Upper lobe of right lung (tissue), 1 donor: ENCODE measurements around the gene ANKRD42. TPM values are rescaled to one million over a fixed set of nuclear protein-coding genes. Genes with fewer than 3 reads are reported as not detected.

Experiments
- ATAC-seq: fragments of 200-7000 bp; cut with Tn5 transposase; one replicate; pipeline ENCODE4 v1.9.1; 2020; ENCODE audit warnings: mild to moderate bottlenecking, moderate library complexity
- DNase-seq: peaks from one replicate; pipeline ENCODE4 v3.0.0-alpha.2; 2020
- H3K27ac ChIP-seq: fragments of 200-600 bp; one replicate; pipeline ENCODE4 v1.8.0; 2022
- H3K27me3 ChIP-seq: fragments of 200-600 bp; one replicate; pipeline ENCODE4 v1.8.0; 2022; ENCODE audit warnings: mild to moderate bottlenecking
- H3K36me3 ChIP-seq: fragments of 200-600 bp; one replicate; pipeline ENCODE4 v1.8.0; 2022
- H3K4me1 ChIP-seq: fragments of 200-600 bp; one replicate; pipeline ENCODE4 v1.8.0; 2022
- H3K4me3 ChIP-seq: fragments of 200-600 bp; one replicate; pipeline ENCODE4 v1.8.0; 2022; ENCODE audit warnings: mild to moderate bottlenecking
- H3K9me3 ChIP-seq: fragments of 200-600 bp; one replicate; pipeline ENCODE4 v1.8.0; 2022
- CTCF ChIP-seq: fragments of 200-600 bp; IDR thresholded peaks from one replicate; pipeline ENCODE4 v1.8.0; 2022; ENCODE audit warnings: antibody characterized with exemption
- intact Hi-C: fragments of 100-400 bp; cut with DNase I; formaldehyde crosslinking; loops from one replicate; pipeline ENCODE4 v1.11.0; 2022
- long read RNA-seq: library from polyadenylated mRNA; unstranded; transcript quantifications from one replicate; pipeline ENCODE4 v2.0.0, GENCODE V29; 2021
- total RNA-seq: library from RNA; stranded (reverse); fragmentation: NEBNext Ultra II Directional; extraction: Animal tissue kit (Norgen Biotek cat#: 25700); gene quantifications from one replicate; pipeline ENCODE4 v1.2.1, GENCODE V29; 2021
- donor health status: DM: no; HTN: yes; CAD: no; lungs with severe emphysema.

The ANKRD42 gene
- 13.0 TPM for total RNA-seq
- long read RNA-seq, full-length matches to known transcripts, result 10 of 24 reads
- long read RNA-seq, partial matches to known transcripts, result 2 of 24 reads
- long read RNA-seq, other reads (novel, unspliced or antisense), result 12 of 24 reads

GRCh38 chr11:83193315-83194280, at the start of gene ANKRD42:
Gene ANKRD42, plus strand, starts transcription at chr11:83193712. Its CDS starts 959 bp downstream, at chr11:83194671.
- TF ChIP-seq CTCF, result no peak
- H3K4me3 ChIP-seq, result peak within 1 kb of the TSS; percentile 84
- peak within 1 kb of the TSS; percentile 96 for H3K27ac ChIP-seq
- no peaks in the 10 kb centered on the region for H3K27me3 ChIP-seq
- intact Hi-C loops, result no loop called here
- ATAC-seq, result peak; percentile 95
- H3K36me3 ChIP-seq, result peaks cover 39% of the 10 kb centered on the region
- H3K4me1 ChIP-seq, result peaks cover 28% of the 10 kb centered on the region
- peak; percentile 95 for DNase-seq
- H3K9me3 ChIP-seq, result no peaks in the 10 kb centered on the region

GRCh38 chr11:83147895-83148294, 45.6 kb upstream of the ANKRD42 start:
- Histone ChIP-seq H3K27ac (no peak overlapping the region), H3K27me3 (no peaks in the 10 kb centered on the region), H3K36me3 (no peaks in the 10 kb centered on the region), H3K4me1 (no peaks in the 10 kb centered on the region), H3K4me3 (no peak overlapping the region), H3K9me3 (no peaks in the 10 kb centered on the region)
- DNase-seq (no peak), ATAC-seq (no peak)
- no peak for TF ChIP-seq CTCF
- intact Hi-C loops, result no loop called here

- no peaks in the 10 kb centered on the region for H3K36me3 ChIP-seq
- H3K27me3 ChIP-seq, result no peaks in the 10 kb centered on the region
- H3K4me1 ChIP-seq, result no peaks in the 10 kb centered on the region
- no peak overlapping the region for H3K27ac ChIP-seq
- DNase-seq (no peak), ATAC-seq (no peak)
- H3K4me3 ChIP-seq, result no peak overlapping the region
- H3K9me3 ChIP-seq, result no peaks in the 10 kb centered on the region
- no peak for TF ChIP-seq CTCF
- intact Hi-C loops, result no loop called here
Measured at GRCh38 chr11:83150450-83150849, 43.1 kb upstream of the ANKRD42 start.

GRCh38 chr11:83151274-83151977, 42.1 kb upstream of the ANKRD42 start:
- H3K4me3 ChIP-seq, result no peak overlapping the region
- no peak for TF ChIP-seq CTCF
- no peaks in the 10 kb centered on the region for H3K36me3 ChIP-seq
- no peaks in the 10 kb centered on the region for H3K4me1 ChIP-seq
- no peak for ATAC-seq
- H3K27ac ChIP-seq, result no peak overlapping the region
- H3K27me3 ChIP-seq, result no peaks in the 10 kb centered on the region
- intact Hi-C loops, result no loop called here
- no peak for DNase-seq
- no peaks in the 10 kb centered on the region for H3K9me3 ChIP-seq

GRCh38 chr11:83152264-83152663, 41.2 kb upstream of the ANKRD42 start:
- no peaks in the 10 kb centered on the region for H3K27me3 ChIP-seq
- intact Hi-C loops, result no loop called here
- H3K4me1 ChIP-seq, result no peaks in the 10 kb centered on the region
- no peaks in the 10 kb centered on the region for H3K9me3 ChIP-seq
- no peak overlapping the region for H3K27ac ChIP-seq
- no peak for DNase-seq
- TF ChIP-seq CTCF, result no peak
- no peaks in the 10 kb centered on the region for H3K36me3 ChIP-seq
- no peak overlapping the region for H3K4me3 ChIP-seq
- ATAC-seq, result no peak
